GM19023 (cell line): ENCODE measurements around the gene PRSS36.
"Not testable (repeated sequence)": the region's sequence is repeated elsewhere in the genome, so short reads cannot be mapped to it uniquely, and the experiment has no call there.

Experiments
- ATAC-seq: cut with Tn5 transposase; IDR thresholded peaks from one replicate; pipeline ENCODE4 v1.9.1; 2021; ENCODE audit warnings: mild to moderate bottlenecking, moderate library complexity; ENCODE audit not compliant: unreplicated experiment

PRSS36 gene

DNA sequence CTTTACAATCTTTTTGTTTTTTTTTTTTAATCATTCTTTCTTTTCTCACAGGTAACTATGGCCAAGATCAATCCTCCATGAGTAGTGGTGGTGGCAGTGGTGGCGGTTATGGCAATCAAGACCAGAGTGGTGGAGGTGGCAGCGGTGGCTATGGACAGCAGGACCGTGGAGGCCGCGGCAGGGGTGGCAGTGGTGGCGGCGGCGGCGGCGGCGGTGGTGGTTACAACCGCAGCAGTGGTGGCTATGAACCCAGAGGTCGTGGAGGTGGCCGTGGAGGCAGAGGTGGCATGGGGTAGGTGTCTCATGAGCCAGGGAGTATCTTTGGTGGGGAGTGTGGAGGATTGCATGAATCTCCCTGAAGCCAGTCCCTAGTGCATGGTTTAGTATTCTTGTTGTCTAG, 35.0 kb upstream of the PRSS36 start:
- ATAC-seq = no peak

DNA sequence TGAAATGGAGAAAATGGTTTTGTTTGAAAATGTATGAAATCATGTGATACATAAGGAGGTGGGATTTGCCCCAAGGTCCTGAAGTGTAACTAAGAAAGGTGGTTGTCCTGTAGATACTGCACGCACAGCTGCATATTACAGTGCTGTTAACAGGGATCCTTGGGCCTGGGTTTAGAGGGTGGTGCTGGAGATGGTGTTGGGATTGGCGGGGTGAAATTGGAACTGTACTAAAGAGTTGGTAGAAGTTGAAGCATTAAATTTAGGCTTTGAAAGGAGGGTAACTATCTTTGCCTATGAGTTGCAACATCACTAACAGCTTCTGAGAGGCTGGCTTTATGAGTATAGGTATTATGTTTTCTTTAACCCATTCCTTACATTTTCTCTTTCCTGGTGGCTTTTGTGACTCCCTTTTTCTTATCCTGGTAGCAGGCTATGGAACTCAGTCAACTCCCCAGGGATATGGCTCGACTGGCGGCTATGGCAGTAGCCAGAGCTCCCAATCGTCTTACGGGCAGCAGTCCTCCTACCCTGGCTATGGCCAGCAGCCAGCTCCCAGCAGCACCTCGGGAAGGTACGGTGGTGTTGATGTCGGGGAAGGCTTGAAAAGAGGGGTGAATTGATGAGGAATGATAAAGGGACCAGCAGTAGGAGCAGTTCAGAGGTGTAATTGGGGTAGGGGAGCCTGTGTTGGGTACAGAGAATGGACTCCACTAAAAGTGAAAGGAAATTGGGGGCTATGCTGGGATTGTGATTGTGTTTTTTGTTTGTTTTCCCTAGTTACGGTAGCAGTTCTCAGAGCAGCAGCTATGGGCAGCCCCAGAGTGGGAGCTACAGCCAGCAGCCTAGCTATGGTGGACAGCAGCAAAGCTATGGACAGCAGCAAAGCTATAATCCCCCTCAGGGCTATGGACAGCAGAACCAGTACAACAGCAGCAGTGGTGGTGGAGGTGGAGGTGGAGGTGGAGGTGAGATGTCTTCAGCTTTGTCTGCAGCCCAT, 33.9 kb upstream of the PRSS36 start:
- no peak for ATAC-seq

DNA sequence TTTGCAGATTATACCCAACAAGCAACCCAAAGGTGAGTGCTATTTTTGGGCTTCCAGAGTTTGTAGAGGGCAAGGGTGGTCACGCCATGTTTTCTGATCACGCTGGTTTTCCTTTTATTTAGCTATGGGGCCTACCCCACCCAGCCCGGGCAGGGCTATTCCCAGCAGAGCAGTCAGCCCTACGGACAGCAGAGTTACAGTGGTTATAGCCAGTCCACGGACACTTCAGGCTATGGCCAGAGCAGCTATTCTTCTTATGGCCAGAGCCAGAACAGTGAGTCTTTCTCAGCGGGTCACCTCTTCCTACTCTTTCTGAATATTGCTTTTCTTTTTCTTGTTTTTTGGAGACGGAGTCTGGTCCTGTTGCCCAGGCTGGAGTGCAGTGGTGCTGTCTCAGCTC, 32.5 kb upstream of the PRSS36 start:
- ATAC-seq = no peak

DNA sequence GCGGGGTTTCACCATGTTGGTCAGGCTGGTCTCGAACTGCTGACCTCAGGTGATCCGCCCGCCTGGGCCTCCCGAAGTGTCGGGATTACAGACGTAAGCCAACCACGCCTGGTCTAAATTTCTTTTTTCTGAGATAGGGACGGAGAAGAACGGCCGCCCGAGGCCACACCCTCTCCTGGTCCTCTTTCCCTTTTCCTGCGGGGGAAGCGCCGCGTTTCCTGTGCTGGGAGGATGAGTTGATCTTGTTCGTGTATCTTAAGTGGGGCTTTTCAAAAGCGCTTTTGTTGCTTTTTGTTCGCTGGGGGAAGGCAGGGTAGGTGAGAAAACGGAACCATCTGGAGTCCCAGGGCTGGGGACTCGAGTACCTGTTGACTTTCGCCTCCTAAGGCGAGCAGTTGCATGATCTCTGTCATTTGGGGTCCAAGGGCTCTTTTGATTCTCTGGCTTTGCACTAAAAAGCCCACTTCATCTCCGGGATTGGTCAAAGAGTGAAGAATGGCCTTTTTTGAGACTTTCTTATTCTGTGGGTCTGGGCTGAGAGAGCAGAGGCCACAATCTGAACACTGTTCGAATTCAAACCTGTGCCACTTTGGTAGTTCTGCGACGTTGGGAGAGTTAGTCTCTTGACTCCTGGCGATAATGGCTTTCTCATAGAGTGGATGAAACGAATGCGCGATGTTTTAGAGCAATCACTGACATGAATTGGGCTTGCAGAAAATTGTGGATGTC, 31.4 kb upstream of the PRSS36 start:
- no peak for ATAC-seq

DNA sequence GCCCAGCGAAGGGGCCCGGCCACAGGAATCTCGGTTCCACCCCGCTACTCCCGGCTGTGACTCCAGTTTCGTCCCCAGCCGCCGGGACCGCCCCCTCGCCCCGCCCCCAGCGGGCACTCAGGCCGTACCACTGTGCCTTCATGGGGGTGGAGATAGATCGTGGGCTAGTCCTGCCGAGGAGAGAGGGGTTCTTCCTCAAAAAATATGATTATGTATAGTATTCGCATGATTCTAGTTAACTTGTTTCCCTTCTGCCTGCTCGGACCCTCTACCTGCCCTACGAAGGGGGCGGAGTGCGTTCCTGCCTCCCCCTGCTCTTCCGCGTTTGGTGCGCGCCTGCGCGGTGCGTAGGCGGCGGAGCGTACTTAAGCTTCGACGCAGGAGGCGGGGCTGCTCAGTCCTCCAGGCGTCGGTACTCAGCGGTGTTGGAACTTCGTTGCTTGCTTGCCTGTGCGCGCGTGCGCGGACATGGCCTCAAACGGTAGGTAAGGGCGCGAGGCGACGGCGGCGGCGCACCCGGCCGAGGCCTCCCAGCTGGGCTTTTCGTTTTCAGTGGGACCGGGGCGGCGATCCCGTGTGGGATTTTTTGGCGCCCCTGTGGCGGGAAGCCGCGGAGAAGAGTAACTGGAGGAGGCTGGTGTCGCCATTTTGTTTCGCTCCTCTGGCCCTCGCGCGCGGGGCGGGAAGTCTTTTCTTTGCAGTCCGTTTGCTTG, 30.0 kb upstream of the PRSS36 start, which contains the start of gene FUS:
Gene FUS, plus strand, starts transcription at position 393 of the 713 bp plus-strand sequence. Its CDS starts 76 bp downstream, at position 469.
- peak; percentile 59 for ATAC-seq

DNA sequence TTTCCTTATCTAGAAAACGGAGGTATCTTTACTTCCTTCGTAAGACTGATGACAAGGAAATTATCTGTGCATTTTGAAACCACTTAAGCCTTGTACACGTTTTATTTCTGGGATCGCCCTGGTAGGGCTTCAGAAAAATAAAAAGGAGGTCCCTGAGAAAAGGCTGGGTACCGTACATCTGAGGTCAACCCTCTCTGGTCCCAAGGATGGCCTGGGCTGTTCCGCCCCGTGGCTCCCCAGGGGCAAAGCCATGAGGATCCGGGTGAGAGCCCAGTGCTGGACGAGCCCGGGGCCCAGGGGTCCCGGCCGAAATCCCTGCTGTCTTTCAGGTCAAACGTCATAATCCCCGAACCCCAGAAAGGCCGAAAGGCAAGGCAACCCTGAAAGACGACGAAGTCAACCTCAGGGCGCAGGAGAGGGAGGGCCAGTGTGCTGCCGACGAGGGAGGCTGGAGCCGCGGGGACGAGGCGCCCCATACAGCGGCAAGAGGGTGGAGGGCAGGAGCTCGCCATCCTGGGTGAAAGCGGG, 29.4 kb upstream of the PRSS36 start:
- ATAC-seq = peak; percentile 0

DNA sequence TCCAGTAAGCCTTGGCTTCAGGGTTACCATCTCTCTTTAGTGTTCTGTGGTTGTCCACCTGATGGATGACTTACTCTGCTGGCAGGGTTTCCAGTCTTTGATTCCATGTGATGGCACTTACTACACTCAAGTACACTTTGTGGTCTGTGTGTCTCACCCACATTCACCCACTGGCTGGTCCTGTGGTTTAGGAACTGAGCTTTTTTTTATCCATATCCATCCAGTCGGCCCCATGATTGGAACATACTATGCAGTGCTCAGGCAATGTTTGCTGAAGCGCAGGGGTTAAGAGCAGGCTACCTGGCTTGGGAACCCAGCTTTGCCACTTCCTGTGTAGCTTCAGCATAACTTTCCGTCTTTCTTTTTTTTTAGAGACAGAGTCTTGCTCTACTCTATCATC, 27.3 kb upstream of the PRSS36 start:
- no peak for ATAC-seq

DNA sequence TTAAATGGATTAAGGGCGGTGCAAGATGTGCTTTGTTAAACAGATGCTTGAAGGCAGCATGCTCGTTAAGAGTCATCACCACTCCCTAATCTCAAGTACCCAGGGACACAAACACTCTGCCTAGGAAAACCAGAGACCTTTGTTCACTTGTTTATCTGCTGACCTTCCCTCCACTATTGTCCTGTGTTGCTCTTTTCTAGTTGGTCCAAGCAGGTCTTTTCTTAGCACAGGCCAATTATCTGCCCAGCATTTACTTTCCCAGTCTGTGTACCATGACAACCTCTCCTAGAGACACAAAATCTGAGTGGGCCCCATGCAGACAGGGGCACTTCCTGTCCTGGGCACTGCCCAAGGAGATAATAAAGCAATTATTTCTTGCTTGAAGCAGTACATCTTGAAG, 20.2 kb upstream of the PRSS36 start:
- ATAC-seq = not testable (repeated sequence)

DNA sequence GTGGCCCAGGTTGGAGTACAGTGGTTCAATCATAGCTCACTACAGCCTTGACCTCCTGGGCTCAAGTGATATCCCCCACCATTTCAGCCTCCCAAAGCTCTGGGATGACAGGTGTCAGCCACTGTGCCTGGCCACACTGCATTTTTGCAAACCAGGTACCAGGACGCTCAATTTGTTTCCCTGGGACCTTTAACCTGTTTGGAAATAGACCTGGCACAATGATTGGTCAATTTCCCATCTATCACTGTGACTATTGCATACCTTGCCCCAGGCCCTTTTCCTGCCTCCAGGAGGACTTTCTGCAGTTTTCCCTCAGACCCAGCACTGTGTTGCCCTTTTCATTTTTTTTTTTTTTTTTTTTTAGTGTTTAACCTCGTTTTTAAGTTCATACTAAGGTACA, 19.0 kb upstream of the PRSS36 start:
- ATAC-seq = no peak

DNA sequence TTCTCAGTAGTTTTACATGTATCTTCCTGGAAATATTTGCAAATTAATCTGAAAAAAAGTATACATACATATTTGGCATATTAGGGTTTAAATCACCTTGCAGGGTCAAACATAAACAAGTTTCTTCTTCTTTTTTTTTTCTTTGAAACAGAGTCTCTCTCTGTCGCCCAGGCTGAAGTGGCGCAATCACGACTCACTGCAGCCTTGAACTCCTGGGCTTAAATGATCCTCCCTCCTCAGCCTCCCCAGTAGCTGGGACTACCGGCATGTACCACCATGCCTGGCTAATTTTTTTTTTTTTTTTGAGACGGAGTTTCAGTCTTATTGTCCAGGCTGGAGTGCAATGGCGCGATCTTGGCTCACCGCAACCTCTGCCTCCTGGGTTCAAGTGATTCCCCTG, 17.4 kb upstream of the PRSS36 start:
- ATAC-seq = no peak

DNA sequence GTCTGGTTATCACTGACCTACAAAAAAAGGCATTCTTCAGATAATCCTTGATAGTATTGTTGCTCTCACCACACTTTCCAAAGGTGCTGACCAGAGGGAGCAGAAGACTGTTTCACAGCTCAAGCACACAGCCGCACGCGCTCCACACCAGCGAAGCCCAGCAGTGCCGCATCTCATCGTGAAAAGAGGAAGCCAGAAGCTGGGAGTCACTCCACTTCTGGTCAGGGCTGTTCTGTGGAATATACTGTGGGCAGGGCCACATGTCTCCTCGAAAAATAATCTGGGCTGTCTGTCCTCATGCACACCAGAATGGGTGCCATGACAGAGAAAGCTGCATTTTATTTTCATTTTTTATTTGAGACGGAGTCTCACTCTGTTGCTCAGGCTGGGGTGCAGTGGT, 7.3 kb upstream of the PRSS36 start:
- no peak for ATAC-seq

DNA sequence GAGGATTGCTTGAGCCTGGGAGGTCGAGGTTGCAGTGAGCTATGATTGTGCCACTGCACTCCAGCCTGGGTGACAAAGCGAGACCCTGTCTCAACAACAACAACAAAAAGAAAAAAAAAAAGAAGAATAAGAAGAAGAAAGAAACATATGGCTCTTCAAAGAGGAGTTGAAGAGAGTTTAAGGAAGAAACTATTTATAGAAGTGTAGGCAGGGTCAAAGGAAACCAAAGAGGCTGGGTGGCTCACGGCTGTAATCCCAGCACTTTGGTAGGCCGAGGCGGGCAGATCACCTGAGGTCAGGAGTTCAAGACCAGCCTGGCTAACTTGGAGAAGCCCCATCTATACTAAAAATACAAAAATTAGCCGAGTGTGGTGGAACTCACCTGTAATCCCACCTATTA, 1.1 kb upstream of the PRSS36 start:
- not testable (repeated sequence) for ATAC-seq

DNA sequence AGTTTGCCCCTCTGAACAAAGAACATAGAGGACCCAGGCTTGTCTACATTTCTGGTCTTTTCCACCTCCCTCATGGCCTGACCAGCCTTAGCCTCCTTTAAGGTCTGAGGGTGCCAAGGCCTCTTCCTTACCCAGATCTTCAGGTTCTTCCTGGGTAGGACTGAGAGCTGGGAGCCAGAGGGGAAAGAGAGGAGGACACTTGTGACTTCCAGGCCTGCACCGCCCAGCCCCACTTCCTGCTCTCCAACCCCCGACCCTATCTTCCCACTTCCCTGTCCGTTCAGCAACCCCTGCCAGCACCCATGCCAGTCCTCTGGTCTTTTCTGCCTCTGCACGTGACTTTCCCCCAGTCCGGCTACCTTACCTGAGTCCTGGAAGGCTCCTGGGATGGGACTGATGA, 534 bp downstream of the PRSS36 start:
- no peak for ATAC-seq

DNA sequence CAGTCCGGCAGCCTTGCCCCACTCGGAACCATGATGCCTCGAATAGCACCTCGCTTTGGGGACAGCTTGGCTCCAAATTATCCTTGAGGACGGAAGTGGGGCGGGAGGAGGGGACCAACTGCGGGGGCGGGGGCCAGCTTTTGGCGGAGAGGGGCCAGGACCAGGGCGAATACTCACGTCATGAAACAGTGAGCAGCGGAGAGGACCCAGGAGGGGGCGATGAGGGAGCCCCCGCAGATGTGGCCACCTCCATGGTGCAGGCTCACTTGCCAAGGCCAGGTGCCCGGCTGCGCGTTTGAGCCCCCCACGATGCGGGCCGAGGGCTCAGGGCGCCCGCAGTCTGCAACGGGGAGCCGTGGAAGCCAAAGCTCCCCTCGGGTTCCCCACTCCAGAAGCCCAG, 970 bp downstream of the PRSS36 start:
- ATAC-seq = no peak

DNA sequence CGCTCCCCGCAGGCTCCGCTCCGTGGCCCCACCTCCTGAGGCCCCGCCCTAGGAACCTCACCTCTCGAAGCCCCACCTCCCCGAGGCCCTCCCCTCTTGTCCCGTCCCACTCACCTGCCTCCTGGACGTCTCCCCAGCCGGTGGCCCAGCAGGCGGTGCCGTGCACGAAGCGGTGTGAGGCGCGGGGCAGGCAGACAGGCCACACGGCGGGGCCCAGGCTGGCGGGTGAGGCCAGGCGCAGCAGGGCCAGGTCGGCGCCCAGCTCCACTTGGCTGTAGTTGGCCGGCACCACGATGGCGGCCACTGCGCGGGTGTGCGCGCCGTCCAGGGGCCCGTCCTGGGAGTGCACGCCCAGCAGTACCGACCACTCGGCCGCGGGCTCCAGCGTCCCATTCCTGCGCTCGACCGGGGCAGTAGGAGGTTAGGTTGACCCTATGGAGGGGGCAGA, 1.6 kb downstream of the PRSS36 start:
- ATAC-seq = no peak

DNA sequence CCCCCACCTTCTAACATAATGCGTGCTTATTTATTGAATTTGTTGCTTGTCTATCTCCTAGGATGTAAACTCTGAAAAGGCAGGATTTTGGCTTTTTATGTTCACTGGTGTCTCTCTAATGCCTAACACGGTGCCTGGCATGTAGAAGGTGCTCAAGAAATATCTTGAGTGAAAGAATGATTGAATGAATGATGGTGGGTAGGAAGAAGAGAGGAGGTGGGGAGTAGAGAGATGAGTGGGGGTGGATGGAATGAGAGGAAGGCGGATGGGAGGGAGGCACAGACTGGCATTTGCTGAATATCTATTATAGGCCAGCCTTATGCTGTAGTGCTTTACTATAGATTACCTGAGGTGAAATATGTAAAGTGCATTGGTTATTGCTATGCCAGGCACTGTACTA, 2.3 kb downstream of the PRSS36 start:
- ATAC-seq = no peak

DNA sequence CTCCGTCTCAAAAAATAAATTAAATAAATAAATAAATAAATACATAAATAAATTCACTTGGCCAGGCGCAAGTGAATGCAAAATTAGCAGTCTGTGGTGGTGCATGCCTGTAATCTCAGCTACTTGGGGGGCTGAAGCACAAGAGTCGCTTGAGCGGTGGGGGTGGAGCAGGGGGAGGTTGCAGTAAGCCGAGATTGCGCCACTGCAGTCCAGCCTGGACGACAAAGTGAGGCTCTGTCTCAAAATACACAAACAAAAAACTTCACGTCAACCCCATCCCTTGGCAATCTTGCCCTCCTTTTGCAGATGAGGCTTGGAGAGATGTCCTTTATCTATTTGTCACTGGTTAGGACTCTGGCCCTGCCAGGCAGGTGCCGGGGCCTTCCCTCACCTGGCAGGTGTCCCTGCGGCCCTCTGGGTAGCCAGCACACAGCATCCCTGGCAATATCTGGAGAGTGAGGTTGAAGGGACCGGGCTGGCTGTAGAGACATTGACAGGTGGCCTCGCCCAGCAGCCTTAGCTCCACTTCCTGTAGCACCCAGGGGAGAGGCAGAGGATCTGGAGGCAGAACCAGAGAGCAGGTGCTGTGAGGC, 4.4 kb downstream of the PRSS36 start:
- no peak for ATAC-seq

DNA sequence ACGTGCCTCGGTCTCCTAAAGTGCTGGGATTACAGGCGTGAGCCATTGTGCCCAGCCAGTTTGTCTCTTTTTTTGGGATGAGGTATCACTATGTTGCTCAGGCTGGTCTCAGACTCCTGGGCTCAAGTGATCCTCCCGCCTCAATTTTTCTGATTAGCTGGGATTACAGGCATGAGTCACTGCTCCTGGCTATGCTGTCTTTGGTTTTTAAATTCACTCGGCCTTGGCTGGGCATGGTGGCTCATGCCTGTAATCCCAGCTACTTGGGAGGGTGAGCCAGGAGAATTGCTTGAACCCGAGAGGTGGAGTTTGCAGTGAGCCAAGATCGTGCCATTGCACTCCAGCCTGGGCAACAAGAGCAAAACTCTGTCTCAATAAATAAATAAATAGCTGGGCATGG, 5.4 kb downstream of the PRSS36 start:
- ATAC-seq = not testable (repeated sequence)

DNA sequence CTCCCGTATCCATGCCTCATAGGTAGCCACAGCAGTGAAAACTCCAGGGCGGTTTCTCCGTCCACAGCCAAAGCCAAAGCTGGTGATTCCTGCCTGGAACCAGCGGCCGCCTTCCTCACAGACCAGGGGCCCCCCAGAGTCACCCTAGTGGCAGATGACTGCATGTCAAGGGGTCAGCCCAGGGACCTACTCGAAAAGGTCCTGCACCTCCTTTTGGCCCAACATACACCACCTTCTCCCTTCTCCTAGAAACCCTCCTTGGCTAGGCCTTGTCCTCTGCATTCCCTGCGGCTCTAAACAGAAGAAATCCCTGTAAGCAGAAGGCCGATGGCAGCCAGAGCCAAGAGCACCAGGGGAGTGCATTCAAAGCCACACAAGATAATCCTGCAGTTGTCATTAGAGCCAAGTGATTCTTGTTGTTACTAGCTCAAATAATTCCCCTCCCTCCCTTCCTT, 6.1 kb downstream of the PRSS36 start:
- no peak for ATAC-seq

DNA sequence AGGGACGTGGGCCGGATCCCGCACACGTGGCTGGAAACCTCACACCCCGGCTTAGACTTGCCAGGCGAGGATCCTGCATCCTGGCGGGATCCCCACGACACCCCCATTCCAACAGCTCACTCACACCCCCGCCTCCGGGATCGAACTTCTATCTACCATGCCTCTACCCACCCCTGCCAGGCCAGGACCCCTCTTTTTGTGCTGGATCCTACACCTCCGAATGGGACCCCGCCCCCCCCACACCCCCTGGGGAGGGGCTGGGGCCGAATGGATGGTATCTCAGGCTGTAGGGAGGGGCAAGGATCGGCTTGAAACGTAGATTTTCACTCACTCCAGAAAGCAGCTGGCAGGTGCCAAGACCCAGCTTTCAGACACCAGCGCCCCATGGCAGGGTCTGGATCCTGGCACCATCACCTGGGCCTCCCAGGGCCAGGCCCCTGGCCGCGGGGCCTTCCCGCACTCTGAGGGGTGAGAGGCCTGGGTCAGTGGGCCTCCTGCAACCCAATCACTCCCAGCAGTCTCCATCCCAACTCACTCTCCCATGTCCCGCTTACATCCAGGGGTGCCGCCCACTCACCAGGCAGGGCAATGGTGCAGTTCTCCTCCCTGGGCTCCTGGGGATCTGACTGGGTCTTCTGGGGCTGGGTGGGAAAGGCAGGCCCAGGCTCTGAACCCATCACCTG, 6.7 kb downstream of the PRSS36 start:
- ATAC-seq = no peak
